Uterus (tissue), 2 donors: ENCODE data around the gene PDE10A.

Experiments
- CTCF ChIP-seq, 4 experiments: fragments of 200-600 bp in 2 of 4; fragments of 450-650 bp in 2 of 4; sonication (generic) in 2 of 4; IDR thresholded peaks; one replicate each; pipeline ENCODE4 v1.5.1; 2016 to 2019; ENCODE audit warnings: antibody characterized with exemption in 4 of 4, mild to moderate bottlenecking in 2 of 4, moderate library complexity in 1 of 4
- POLR2A ChIP-seq, 2 donors: fragments of 450-650 bp; IDR thresholded peaks; one replicate each; pipeline ENCODE4 v1.6.1; 2016; ENCODE audit warnings: antibody characterized with exemption in 2 of 2, mild to moderate bottlenecking in 1 of 2, moderate library complexity in 1 of 2

GRCh38 chr6:165403006-165403595 lies 259.9 kb downstream of the PDE10A start:
- TF ChIP-seq CTCF (IDR thresholded peaks at IDR 0.05) (no peak), POLR2A (IDR thresholded peaks at IDR 0.05) (no peak)
